Lower leg skin (tissue), 4 donors: Measurements from ENCODE around the gene WDR81. TPM values are rescaled to one million over a fixed set of nuclear protein-coding genes. Genes with fewer than 3 reads are reported as not detected.

Experiments used
- DNase-seq, 2 donors: peaks; one replicate each; pipeline ENCODE4 v3.0.0-alpha.2; 2019; ENCODE audit warnings: low spot score in 2 of 2
- H3K4me3 ChIP-seq: fragments of 200-600 bp; sonication (generic); 2 replicates; pipeline ENCODE4 v1.5.1; 2017; ENCODE audit warnings: mild to moderate bottlenecking, low read depth; ENCODE audit not compliant: poor library complexity, severe bottlenecking
- POLR2A ChIP-seq, 2 donors: fragments of 450-650 bp; IDR thresholded peaks; one replicate each; pipeline ENCODE4 v1.6.1; 2016 to 2017; ENCODE audit warnings: antibody characterized with exemption in 2 of 2, mild to moderate bottlenecking in 1 of 2, moderate library complexity in 1 of 2
- WGBS, 2 donors: methylation state at CpG; one replicate each; pipeline ENCODE4 v1.1.5; 2018; 5-methylcytosine and 5-hydroxymethylcytosine counted together
- intact Hi-C: fragments of 100-400 bp; cut with DNase I; formaldehyde crosslinking; loops from one replicate; pipeline ENCODE4 v1.15.0; 2023; ENCODE audit warnings: low total_unique reads
- total RNA-seq, 4 donors: library from RNA; depleted of rRNA; stranded (reverse); fragments of >200 nt; gene quantifications; one replicate each; pipeline ENCODE4 v1.1.0, GENCODE V29; 2016
- TF ChIP-seq, protein P1 (sequence below), 3 donors: fragments of 450-650 bp; IDR thresholded peaks; one replicate each; pipeline ENCODE4 v1.5.1; 2016; ENCODE audit warnings: antibody characterized with exemption in 3 of 3, mild to moderate bottlenecking in 3 of 3, moderate library complexity in 2 of 3

WDR81 gene
- total RNA-seq, 4 donors from 2014 or later, result 42.9 to 64.4 (median 49.2) TPM

DNA sequence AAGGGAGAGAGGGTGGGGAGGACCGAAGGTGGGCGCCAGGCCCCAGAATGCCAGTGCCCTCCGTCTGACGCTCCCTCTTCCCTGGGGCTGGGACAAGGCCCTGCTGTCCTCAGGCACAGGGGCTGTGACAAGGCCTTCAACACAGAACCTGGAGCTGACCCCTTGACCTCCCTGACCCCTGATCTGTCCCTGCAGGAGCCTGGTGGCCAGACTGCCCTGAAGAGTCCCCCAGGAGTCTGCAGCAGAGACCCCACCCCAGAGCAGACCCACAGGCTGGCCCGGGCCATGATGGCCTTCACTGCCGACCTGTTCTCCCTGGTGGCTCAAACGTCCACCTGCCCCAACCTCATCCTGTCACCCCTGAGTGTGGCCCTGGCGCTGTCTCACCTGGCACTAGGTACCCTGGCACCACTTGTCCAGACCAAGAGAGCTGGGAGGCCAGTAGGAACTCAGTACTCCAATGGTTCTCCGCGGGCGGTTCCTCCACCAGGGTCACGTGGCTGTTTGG, 21.1 kb downstream of the WDR81 start:
- no peak overlapping the region for H3K4me3 ChIP-seq
- 87 to 91% methylated on average over 10 to 12 of the region's 12 CpGs for WGBS, 2 donors
- intact Hi-C loops, result no loop called here
- no peak for DNase-seq
- TF ChIP-seq, protein P1, sequence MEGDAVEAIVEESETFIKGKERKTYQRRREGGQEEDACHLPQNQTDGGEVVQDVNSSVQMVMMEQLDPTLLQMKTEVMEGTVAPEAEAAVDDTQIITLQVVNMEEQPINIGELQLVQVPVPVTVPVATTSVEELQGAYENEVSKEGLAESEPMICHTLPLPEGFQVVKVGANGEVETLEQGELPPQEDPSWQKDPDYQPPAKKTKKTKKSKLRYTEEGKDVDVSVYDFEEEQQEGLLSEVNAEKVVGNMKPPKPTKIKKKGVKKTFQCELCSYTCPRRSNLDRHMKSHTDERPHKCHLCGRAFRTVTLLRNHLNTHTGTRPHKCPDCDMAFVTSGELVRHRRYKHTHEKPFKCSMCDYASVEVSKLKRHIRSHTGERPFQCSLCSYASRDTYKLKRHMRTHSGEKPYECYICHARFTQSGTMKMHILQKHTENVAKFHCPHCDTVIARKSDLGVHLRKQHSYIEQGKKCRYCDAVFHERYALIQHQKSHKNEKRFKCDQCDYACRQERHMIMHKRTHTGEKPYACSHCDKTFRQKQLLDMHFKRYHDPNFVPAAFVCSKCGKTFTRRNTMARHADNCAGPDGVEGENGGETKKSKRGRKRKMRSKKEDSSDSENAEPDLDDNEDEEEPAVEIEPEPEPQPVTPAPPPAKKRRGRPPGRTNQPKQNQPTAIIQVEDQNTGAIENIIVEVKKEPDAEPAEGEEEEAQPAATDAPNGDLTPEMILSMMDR (IDR thresholded peaks at IDR 0.05), result no peak
- no peak for TF ChIP-seq POLR2A (IDR thresholded peaks at IDR 0.05)

DNA sequence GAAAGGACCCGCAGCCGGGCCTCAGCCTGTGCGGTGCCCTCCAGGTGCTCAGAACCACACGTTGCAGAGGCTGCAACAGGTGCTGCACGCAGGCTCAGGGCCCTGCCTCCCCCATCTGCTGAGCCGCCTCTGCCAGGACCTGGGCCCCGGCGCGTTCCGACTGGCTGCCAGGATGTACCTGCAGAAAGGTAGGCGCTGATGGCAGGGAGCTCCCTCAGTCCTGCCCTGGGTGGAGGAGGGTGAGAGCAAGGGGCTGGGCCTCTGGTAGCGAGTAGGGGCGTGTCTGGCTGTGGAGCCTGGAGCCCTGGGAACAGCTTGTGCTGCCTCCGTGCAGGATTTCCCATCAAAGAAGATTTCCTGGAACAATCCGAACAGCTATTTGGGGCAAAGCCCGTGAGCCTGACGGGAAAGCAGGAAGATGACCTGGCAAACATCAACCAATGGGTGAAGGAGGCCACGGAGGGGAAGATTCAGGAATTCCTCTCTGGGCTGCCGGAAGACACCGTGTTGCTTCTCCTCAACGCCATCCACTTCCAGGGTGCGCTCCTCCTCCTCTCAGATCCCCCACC, 22.6 kb downstream of the WDR81 start:
- TF ChIP-seq, protein P1 (IDR thresholded peaks at IDR 0.05), result no peak
- TF ChIP-seq POLR2A (IDR thresholded peaks at IDR 0.05), result no peak
- H3K4me3 ChIP-seq, result no peak overlapping the region
- peak; percentile 79 to 94 for DNase-seq
- WGBS, 2 donors, result 20 to 58% methylated on average over 11 to 21 of the region's 22 CpGs
- intact Hi-C loops, result no loop called here

DNA sequence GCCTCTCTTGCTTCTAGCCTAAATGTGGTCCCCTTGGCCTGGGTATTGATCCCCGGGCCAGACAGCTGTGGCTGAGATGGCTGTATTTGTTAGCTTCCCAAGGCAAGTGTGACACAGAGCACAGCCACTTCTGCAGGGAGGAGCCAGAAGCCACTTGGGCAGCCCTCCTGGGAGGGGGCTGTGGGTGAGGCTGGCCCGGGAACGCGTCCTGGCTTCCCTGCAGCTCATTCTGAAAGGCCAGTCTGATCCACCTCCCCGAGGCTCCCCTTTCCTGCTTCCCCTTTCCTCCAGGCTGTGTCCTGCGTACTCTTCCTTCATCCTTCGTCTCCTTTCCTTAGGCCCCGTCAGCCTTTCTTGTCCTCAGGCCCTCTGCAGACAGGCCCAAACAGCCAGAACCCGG, 26.1 kb downstream of the WDR81 start:
- 62 to 80% methylated on average over 9 of the region's 9 CpGs for WGBS, 2 donors
- intact Hi-C loops, result no loop called here
- no peak for DNase-seq
- H3K4me3 ChIP-seq, result no peak overlapping the region
- TF ChIP-seq, protein P1 (IDR thresholded peaks at IDR 0.05), result no peak
- TF ChIP-seq POLR2A (IDR thresholded peaks at IDR 0.05), result no peak

DNA sequence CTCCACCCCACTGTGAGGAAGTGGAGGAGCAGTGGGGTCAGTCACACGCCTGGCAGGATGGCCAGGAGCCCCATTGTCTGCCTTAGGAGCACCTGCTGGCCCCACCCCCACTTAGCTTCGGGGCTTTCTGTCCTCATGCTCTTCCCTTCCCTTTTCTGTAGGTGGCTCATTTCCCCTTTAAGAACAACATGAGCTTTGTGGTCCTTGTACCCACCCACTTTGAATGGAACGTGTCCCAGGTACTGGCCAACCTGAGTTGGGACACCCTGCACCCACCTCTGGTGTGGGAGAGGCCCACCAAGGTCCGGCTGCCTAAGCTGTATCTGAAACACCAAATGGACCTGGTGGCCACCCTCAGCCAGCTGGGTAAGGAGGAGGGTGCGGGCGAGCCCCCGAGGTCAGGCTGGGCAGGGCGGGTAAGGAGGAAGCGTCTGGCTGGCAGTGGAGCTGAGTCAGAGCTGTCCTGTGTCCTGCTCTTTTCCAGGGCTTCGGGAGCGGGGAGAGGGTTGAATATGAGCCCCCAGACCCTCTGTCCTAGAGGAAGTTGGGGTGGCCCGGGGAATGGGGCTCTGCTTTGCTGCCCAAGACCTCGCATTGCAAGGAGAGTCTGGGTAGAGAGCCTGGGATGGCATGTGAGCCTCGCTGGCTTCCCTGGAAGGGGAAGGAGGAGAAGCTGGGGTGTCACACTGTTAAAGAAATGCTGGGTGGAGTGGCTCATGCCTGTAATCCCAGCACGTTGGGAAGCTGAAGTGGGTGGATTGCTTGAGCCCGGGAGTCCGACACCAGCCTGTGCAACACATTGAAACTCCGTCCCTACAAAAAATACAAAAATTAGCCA, 28.1 kb downstream of the WDR81 start:
- TF ChIP-seq, protein P1 (IDR thresholded peaks at IDR 0.05), result no peak
- no peak for TF ChIP-seq POLR2A (IDR thresholded peaks at IDR 0.05)
- WGBS, 2 donors, result 34 to 39% methylated on average over 16 to 18 of the region's 18 CpGs
- no peak overlapping the region for H3K4me3 ChIP-seq
- intact Hi-C loops, result no loop called here
- DNase-seq, result no peak

DNA sequence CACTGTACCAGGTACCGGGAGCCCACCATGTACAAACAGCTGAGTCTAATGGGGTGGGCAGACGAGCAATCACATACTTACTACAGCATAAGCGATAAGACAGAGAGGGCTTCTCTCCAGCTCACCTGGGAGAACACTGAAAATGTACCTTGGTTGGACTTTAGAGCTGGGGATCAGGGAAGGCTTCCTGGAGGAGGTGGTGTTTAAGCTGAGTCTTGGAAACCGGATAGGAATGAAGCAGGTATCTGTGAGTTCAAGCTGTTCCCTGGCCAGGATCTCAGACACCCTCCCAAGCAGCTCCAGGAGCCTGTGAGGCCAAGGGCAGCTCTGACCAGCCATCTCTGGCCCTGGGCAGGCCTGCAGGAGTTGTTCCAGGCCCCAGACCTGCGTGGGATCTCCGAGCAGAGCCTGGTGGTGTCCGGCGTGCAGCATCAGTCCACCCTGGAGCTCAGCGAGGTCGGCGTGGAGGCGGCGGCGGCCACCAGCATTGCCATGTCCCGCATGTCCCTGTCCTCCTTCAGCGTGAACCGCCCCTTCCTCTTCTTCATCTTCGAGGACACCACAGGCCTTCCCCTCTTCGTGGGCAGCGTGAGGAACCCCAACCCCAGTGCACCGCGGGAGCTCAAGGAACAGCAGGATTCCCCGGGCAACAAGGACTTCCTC, 29.4 kb downstream of the WDR81 start:
- H3K4me3 ChIP-seq, result no peak overlapping the region
- 84 to 87% methylated on average over 19 to 23 of the region's 23 CpGs for WGBS, 2 donors
- intact Hi-C loops, result no loop called here

More for the DNA sequence above, 29.4 kb downstream of the WDR81 start:
- TF ChIP-seq, protein P1 (IDR thresholded peaks at IDR 0.05), result no peak
- TF ChIP-seq POLR2A (IDR thresholded peaks at IDR 0.05), result no peak
- no peak for DNase-seq
